NK-92 (cell line): ENCODE results near the gene CLDN5.

Source experiments
- DNase-seq: peaks from one replicate; lab custom pipeline; 2025; ENCODE audit not compliant: unreplicated experiment; lab: John Stamatoyannopoulos, UW

CLDN5 gene, protein sequence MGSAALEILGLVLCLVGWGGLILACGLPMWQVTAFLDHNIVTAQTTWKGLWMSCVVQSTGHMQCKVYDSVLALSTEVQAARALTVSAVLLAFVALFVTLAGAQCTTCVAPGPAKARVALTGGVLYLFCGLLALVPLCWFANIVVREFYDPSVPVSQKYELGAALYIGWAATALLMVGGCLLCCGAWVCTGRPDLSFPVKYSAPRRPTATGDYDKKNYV

DNA sequence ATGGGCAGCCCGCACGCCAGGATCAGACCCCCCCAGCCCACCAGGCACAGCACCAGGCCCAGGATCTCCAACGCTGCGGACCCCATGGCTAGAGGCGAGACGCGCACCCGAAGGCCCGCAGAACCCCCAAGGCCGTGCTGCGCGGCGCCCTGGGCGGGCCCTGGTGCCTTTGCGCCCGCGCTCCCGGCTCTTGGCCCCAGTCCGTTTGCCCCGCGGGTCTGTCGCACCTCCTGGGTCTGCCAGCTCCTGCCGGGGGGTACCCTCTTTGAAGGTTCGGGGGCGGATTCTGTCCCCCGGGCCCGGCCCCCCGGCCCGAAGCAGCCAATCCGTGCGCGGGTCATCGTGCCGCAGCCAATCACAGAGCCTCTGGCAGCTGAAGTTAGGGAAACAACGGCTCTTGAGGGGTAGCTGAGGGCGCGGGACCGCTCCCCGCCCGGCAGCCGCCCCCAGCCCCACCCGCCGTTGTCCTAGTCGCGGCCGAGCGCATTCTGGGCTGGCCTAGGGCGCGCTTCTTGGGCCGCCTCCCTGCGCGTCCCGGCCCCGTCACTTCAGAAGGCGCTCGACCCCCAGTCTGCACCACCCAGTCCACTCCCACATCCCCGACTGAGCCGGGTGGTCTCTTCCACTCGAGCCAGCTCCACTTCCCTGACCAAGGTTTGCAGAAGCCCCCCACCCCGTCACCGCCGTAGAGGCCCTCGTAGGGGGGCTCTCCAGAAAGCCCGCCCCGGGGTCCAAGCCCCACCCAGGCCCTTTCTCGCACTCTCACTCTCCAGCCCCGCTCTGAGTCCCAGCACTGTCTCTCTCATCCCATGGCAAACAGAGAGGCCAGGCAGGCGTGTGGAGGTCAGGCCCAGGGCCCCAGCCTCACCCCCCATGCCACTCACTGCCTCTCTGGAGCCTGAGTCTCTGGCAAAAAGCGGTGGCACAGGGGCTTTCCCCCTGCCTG, at the start of gene CLDN5:
CLDN5 (minus strand) TSS at position 241 of the 946 bp plus-strand sequence; CDS start at position 86, 155 bp downstream.
- no peak for DNase-seq

DNA sequence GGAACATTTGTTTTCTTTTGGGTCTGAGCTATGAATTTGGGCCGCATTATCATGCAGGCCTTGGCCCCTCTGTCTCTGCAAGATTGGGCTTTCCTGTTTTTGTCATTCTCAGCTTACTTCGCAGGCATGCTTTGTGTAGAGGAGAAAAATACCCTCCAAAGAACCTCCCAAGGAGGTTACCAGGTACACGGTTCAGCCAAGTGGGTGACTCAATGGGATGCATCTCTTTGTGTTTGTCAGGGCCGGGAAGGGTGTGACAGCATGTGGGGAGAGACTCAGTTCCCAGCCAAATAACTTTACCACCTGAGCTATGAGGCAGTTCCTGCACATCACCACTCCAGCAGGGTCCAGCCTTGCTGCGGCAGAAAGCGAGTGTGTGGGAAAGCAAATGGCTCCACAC, 47.8 kb upstream of the CLDN5 start:
- no peak for DNase-seq

DNA sequence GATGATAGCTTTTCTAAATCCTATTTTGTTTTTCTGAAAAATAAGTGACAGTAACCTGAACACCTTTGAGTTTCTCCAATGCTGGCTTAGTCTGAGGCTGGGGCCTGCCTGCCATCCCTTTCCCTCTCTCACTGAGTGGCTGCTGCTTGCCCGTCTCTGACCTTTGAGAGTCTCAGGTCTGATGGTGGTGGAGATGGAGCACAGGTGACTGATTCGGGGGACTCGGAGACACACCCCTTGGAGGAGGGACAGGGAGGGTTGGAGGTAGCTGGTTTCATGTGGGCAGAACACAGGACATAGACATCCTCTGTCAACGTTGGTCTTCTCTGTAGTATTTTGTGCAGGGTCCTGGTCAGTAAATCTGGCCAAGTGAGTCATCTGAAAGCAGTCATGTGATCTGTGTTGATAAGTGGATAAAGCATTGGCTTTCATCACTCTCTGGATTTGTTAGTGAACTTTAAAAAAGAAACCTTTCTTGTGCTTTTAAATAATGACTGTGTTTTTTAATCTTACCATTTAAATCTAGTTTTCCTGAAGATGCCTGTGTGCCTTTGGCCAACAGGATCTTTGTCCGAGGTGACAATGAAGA, 47.1 kb upstream of the CLDN5 start:
- DNase-seq = no peak

DNA sequence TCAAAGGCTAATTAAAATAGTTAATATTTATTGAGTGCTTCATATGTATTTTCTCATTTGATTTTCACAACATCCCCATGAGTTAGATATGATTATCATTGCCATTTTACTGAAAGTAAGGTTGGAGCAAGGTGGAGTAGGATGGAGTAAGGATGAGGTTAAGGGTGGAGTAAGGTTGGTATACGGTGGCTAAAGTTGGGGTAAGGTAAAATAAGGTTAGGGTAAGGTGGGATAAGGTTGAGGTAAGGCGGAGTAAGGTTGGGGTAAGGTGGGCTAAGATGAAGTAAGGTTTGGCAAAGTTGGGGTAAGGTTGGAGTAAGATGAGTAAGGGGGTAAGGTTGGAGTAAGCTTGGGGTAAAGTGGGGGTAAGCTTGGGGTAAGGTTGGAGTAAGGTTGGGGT, 45.8 kb upstream of the CLDN5 start:
- no peak for DNase-seq

DNA sequence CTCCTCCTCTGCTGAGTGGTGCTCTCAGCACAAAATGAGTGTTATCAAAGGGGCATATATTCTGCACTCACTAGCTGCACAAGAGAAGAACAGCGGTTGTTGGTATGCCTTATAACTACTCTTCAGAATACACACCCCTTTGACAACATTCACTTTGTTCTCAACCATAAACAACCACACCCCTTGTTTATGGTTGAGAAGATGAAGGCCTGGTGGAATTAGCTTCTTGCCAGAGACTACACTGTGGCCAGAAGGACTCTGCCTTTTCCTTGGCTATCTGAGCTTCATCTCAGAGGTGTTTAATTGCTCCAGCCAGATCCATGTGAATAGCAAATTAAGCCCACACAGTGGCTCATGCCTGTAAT, 45.0 kb upstream of the CLDN5 start:
- DNase-seq = no peak

DNA sequence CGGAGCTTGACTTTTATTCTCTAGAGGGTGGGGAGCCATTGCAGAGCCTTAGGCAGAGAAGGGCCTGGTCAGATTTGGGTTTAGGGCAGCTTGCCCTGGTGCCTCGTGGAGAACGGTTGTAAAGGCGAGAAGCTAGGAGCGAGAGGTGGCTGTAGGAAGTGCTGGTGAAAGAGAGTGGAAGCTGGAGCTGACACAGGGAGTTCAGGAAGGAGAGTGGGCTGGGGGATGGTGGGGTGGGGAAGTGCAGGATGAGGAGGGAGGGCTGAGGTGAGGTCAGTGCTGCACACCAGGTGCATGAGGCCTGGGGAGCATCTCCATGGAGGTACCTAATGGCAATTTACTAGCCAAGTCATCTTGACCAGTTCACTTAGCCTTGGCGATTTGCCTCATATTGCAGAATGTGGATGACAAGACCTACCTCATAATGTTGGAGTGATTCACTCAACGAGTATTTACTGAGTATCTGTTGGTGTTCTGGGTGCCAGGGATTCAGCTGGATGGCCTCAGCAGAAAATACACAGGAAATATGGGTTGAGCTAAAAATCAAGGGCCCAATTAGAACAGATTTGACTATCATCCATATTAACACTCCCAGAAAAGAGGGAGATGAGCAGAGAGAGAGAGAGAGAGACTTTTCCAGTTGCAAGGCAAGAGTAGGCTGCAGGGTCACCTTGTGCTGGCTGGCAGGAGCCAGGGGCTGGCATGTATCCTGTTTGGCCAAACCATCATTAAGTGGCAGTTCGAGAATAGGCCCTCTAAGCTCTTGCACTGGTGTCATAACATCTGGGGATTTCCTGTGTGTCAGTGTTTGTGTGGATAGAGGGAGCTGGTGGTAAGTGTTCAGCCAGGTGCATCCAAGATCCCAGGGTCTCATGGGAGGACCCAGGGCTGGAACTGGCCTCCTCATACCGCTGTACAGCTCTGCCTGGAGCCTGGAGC, 44.4 kb upstream of the CLDN5 start:
- no peak for DNase-seq

DNA sequence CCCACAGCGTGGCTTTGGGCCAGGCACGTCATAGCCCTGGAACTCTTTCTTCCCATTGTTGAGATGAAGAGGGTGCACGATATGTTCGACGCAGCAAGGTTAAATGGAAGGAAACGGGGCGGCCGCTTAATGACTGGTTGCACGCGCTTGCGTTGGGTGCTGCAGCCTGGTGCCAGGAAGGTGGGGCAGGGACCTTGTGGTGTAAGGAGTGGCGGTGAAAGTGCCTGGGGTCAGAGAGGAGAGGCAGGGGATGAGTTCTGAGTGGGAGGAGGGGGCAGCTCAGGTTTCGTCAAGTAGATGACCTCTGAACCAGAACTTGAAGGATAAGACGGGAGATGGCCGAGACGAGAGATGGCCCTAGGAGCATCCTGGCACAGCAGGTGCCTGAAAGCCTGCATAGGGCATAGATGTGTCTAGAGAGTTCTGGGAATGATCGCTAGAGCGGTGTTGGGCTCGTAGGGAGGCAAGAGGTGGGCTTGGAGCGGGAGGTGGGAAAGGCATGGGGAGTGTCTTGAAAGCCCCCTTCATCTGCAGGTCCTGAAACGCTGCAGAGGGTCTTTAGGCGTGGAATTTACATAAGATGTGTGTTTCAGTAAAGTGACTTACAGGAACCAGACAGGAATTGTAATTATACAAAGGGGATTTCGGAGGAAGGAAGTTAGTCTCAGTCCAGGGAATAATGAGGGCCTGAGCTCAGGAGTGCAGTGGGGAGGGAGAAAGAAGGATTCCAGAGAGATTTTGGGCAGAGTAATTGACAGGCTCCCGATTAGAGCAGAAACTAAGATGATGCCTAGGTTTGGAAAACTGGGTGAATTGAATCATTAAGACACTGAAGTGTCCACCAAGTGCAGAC, 43.2 kb upstream of the CLDN5 start:
- no peak for DNase-seq

DNA sequence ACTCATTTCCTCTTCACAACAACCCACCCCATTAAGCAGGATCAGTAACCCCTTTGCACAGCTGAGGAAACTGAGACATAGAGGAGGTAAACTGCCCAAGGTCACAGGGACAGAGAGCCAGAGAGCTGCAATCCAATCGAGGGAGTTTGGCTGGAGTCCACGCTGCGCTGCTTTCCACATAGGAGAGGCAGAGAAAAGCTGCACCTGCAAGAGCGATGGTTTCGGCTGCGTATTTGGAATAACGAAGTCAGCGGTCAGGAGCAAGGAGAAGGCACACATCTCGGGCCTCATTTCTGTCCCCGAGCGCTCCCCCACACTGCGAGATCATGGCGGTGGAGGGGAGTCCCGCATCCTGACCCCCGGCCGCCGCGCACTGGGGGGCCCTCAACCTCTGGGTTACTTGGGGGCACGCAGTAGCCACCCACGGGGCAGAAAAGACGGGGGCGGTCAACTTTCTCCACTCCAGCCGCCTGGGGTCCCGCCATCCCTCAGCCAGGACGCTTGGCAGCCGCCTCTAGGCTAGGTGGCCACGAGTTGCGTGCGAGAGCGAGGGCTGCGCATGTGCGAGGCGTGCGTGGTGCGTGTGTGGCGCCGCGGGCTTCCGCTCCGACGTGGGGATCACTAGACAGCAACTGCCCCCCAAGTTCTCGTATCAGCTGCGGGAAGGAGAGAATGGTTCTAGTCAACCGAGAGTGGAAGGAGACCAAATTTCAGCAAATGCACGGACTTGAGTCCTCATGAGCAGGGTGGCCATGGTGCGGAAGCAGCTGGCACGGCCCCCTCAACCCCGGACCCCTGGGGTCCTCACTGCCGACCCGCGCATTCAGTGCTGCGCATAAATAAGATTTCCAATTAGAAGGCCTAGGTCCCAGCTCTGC, 42.3 kb upstream of the CLDN5 start:
- no peak for DNase-seq

DNA sequence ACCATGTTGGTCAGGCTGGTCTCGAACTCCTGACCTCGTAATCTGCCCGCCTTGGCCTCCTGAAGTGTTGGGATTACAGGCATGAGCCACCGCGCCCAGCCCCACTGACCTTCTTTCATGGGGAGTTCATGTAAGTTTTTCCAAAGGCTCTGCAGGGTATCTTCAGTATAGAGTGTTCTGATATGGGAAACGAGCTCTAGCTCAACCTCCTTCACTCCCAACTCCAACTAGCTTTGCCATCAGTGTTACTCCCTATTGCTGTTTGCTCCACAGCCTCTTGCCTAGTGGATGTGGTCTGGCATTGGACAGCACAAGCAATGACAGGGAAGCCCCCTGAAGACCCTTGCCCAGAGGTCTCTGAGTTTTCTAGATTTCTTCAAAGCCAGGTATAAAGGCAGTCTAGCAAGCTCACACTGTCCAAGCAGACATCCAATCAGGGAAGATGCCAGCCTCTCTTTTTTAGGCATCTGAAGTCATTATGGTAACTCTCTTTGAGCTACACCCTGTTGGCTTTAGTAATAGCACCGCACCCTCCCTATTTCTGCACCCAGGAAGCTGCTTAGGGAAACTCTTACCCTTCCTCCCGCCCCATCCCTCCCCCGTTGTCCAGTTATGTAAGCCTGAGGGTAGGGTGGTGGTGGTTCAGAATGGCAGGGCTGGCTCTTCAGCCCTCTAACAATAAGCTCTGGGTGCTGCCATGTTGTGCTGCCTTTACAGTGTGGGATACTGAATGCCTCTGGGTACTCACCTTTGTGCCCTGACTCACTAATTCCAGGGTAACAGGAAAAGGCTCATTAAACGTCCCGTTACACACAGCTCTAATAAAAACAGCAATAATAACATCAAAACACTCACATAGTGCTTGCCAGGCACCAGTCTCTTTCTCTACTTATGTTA, 41.4 kb upstream of the CLDN5 start:
- DNase-seq = no peak

DNA sequence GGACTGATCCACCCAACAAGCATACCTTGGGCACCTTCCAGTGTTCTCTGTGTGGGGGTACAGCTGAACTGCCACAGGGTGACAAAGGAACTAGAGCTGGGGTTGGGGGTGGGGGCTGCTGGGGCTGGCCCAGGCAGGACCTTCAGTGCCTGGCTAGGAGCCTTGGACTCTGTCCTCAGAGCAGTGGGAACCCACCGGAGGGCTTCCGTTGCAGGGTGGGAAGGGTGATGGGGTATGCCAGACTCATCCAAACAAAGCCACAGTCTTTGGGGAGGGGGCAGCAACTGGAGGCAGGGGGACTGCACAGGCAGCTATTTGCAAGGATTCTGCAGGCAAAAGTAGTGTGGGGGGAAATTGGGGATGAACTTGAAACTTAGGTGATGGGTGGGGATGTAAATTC, 35.7 kb upstream of the CLDN5 start:
- no peak for DNase-seq

DNA sequence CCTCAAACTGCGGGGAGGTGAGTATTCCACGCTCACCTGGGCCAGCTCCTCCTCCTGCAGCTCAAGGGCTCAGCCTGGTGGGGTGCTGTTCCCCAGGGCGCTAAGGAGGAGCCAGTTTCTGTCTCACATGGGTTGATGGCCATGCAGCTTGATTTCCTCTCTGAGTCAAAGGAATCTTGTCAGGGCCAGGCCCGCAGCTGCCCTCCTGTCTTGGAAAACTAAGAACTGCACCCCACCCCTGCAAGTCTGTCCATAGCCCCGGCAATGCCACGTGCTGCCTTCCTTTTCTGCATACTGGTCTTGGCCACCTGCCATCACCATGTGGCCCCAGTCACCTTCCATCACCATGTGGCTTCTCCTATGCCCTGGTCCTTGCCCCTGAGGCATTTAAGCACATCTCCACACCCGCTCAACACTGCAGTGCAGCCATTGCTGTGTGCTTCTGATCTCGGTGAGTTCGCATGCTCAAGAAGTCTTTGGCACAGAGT, 35.2 kb upstream of the CLDN5 start:
- DNase-seq = no peak

DNA sequence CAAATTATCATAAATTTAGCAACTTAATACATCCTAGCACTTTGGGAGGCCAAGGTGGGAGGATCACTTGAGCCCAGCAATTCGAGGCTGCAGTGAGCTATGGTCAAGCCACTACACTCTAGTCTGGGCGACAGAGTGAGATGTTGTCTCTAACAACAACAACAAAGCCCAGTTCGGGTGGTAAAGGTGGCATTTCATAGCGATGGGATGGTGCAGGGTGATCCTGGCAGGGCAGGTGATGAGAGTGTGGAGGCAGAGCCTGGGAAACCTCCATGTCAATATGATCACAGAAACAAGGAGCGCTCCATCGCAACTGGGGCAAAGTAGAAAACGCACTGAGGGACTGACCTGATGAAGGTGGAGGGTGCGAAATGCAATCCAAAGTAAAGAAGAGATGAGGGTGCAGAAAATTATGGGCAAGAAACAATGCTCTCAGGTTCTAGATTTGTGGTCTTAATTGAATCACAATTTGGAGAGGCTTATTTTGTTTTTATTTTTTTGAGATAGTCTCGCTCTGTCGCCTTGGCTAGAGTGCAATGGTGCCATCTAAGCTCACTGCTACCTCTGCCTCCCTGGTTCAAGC, 32.8 kb upstream of the CLDN5 start:
- DNase-seq = no peak

DNA sequence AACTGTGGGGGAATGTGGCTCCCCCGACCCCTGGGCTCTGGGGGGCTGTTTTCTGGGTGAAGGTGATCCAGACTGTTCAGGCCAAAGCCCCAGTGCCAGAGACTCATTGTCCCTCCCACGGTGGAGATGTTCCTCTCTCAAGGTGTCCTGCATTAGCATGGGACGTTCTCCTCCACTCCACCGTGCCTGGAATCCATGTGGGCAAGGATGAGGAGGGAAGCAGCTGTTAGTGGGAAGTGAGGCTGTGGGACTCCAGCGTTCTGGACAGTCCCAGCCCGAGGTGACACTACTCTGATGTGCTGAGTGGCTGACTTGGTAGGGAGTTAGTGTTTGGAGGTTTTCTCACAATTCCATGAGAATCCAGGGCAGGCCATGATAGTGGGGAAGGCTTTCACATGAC, 31.4 kb upstream of the CLDN5 start:
- no peak for DNase-seq

DNA sequence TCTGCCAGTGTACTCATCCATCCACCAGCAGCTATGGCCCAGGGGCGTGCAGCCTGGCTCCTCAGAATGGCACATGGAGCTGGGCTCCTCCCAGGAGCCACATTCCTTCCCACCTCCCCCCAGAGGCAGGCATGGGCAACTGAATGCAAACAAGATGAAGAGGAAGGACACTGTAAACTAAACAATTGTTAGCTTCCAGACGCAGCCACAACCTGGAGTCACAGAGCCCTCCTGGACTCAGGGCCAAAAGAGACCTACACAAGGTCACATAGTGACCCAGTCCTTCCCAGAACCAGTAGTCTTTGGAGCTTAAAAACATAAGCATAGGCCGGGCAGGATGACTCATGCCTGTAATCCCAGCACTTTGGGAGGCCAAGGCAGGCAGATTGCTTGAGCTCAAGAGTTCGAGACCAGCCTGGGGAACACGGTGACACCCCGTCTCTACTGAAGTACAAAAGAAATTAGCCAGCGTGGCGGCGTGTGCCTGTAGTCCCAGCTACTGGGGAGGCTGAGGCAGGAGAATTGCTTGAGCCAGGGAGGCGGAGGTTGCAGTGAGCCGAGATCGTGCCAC, 30.7 kb upstream of the CLDN5 start:
- no peak for DNase-seq

DNA sequence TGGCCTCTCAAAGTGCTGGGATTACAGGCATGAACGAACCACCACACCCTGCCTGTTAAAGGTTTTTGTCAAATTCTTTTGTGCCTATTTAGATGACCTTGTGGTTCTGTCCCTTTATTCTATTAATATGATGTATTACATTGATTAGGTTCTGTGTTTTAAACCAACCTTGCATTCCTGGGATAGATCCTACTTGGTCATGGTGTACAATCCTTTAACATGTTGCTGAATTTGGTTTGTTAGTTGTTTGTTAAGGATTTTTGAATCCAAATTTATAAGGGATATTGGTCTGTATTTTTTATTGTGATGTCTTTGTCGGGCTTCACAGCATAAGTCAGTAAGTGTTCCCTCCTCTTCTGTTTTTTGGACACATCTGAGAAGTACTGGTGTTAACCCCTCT, 29.0 kb upstream of the CLDN5 start:
- DNase-seq = no peak

DNA sequence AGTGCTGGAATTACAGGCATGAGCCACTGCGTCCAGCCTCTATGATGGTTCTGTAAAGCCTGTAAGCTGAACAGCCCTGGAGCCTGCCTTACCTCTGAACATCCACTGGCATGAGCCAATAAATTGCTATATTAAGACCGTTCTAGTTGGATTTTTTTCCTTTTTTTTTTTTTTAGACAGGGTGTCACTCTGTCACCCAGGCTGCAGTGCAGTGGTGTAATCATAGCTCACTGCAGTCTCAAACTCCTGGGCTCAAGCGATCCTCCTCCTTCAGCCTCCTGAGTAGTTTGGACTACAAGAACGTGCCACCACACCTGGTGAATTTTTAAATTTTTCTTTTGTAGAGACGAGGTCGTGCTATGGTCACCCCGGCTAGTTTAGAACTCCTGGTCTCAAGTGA, 26.2 kb upstream of the CLDN5 start:
- no peak for DNase-seq

DNA sequence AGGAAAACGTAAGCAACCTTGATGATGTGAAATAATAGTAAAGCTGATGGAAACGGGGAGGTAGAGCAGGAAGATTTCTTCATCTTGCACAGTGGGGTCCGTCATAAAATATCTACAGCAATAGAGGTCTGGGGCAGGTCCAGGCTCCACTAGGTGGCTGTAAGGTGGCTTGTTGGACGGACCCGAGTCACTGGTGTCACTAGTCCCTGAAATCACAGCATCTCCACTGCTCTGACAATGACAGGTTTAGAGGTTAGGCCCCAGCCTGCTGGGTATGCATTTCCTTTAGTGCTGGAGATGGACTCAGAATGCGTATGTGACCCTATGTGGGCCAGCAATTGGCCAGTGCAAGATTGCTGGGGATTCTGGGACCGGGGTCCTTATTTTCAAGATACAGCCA, 25.2 kb upstream of the CLDN5 start:
- no peak for DNase-seq
